Measurements from ENCODE around the gene WSB2. TPM values are rescaled to one million over a fixed set of nuclear protein-coding genes. Genes with fewer than 3 reads are reported as not detected.
A peak's percentile ranks its signal among the peaks of the same experiment; 100 is the strongest.

The WSB2 gene
- total RNA-seq, 1 donor from 2014 or later, result 68.6 TPM

DNA sequence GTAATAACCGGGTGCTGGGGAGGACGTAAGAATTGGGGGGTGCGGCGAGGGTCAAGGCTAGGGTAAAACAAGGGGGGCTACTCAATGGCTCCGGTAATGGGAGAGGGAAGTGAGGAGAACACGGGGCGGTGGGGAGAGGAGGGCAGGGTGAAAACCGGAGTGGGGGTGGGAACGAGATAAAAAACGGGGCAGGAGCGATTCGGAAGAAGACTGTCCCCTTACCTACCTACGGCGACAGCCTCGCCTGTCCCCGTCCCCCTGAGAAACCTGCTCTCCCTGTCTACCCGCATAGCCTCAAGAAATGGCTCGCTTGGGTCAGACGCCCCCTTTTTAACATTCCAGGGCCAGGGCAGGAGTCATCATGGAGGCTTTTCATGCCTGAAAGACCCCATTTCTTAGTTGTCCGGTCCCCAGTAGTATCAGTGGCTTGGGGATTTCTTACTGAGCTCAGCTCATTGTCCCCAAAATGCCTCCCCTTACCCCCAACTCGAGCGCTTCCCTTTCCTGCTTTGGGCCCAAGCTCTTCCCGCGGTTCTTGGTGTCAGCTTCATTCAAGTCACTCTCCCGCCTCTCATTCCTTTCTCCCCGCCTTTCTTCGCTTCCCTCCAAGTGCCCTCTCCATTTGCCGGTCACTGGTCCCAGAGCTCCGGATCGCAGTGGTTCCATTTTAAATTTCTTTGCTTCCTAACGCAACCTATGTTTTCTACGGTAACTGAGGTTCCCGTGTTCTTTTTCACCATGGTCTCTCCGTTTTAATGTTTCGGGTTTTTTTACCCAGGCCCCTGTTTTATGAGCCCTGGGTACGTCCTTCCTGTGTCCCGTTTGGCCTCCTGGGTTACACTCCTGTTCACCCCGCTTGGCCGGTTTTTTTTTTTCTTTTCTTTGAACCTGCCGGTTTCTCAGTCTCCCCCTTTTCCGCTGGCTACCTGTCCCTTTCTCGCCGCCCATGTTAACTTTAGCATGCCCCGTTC is 1.2 kb upstream of the WSB2 start:
- intact Hi-C loops (cut with DNase I), result loop anchor here (1.0 to 5.0 kb wide), 7 partner anchors 10 to 1115 kb away; partner anchors contain the start of genes HSPB8, PEBP1, RFC5 and TAOK3
- H3K9me3 ChIP-seq, result no peaks in the 10 kb centered on the region
- H3K27ac ChIP-seq, result peak overlapping the region; percentile 95 to 99
- peak overlapping the region; percentile 75 to 86 for H3K4me3 ChIP-seq
- H3K4me1 ChIP-seq, result peaks cover 0 to 8% of the 10 kb centered on the region in 2 donors
- TF ChIP-seq, protein P1, sequence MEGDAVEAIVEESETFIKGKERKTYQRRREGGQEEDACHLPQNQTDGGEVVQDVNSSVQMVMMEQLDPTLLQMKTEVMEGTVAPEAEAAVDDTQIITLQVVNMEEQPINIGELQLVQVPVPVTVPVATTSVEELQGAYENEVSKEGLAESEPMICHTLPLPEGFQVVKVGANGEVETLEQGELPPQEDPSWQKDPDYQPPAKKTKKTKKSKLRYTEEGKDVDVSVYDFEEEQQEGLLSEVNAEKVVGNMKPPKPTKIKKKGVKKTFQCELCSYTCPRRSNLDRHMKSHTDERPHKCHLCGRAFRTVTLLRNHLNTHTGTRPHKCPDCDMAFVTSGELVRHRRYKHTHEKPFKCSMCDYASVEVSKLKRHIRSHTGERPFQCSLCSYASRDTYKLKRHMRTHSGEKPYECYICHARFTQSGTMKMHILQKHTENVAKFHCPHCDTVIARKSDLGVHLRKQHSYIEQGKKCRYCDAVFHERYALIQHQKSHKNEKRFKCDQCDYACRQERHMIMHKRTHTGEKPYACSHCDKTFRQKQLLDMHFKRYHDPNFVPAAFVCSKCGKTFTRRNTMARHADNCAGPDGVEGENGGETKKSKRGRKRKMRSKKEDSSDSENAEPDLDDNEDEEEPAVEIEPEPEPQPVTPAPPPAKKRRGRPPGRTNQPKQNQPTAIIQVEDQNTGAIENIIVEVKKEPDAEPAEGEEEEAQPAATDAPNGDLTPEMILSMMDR (IDR thresholded peaks at IDR 0.05), result no peak
- H3K27me3 ChIP-seq, result no peaks in the 10 kb centered on the region
- DNase-seq (ENCODE audit: low spot score in 2 of 2), result peak in 1 of 2 donors; percentile 75
- no peaks in the 10 kb centered on the region for H3K36me3 ChIP-seq

DNA sequence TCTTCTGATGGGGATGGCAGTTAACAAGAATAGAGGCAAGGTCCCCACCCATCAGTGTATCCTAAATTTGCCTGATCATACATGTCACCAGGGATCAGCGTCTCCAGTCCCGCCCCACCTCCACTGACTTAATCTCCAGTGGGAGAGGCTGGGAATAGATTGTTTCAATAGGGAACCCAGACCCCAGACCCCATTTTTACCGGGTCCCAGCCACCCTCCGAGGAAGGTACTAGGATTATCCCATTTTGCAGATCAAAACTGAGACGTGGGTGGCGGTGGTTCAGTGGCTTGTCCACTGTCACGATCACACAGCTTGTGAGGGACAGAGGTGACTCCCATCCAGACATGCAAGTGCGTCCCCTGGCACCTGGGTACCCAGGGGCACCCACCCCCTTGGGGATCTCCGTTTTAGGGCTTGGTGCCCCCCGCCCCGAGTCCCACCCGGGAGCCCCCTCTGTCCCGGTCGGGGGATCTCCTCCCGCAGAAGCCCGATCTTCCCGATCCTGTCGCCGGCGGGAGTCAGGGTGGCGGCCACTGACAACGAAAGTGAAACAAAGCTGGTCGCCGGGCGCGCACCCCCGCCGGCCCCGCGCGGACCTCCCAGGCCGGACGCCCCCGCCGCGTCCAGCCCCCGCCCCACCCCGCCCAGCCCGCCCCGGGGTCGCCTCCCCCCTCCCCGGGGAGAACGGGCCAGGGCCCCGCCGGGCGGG is 523 bp downstream of the WSB2 start:
- no peaks in the 10 kb centered on the region for H3K27me3 ChIP-seq
- TF ChIP-seq, protein P1 (IDR thresholded peaks at IDR 0.05), result no peak
- H3K9me3 ChIP-seq, result no peaks in the 10 kb centered on the region
- peak in 1 of 2 donors; percentile 71 for DNase-seq (ENCODE audit: low spot score in 2 of 2)
- H3K27ac ChIP-seq, result peak overlapping the region; percentile 95 to 99
- intact Hi-C loops (cut with DNase I), result loop anchor here (2.0 to 5.0 kb wide), 3 partner anchors 44 to 1117 kb away; partner anchors contain the start of genes HSPB8 and RFC5
- H3K36me3 ChIP-seq, result no peaks in the 10 kb centered on the region
- H3K4me3 ChIP-seq, result peak overlapping the region; percentile 75 to 86
- peaks cover 0 to 8% of the 10 kb centered on the region in 2 donors for H3K4me1 ChIP-seq

DNA sequence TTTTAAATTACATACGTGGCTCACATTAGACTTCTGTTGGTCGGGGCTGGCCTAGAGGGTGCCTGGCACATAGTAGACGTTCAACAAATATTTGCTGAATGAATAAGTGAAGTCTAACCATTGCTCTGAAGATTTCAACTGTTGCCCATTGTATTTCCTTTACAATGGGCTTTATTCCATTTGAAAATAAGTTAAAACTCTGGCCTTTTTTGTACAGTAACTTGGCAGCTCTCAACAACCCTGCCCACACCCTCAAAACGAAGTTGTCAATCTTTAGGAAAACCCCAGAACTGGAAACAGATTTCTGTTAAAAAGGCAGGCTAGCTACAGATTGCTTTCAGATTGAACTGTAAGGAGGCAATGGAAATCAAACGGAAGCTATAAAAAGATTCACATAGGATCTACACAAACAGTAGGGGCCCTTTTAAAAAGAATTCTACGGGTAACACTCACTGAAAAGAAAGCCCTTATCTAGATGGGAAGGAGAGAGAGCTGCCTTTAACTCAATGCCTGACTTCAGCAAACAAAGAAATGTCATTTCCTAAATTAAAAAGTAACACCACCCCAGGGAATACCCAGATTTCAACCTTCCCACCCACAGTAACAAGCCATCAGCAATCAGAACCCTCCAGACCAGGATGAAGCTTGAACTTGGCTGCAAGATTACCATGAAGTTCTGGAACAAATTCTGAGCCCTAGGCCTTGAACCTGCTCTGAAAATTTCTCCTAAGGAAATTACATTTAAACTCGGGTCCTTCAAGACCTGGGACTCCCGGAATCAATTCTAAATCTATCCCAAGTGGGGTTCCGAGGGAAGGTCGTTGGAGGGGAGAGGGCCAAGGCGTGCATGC is 1.4 kb downstream of the WSB2 start:
- Histone ChIP-seq H3K27ac (peak overlapping the region; percentile 95 to 99), H3K4me3 (peak overlapping the region; percentile 75 to 86), H3K4me1 (peaks cover 0 to 10% of the 10 kb centered on the region in 2 donors), H3K36me3 (no peaks in the 10 kb centered on the region), H3K9me3 (no peaks in the 10 kb centered on the region), H3K27me3 (no peaks in the 10 kb centered on the region)
- TF ChIP-seq, protein P1 (IDR thresholded peaks at IDR 0.05), result no peak
- no peak for DNase-seq (ENCODE audit: low spot score in 2 of 2)
- intact Hi-C loops (cut with DNase I), result loop anchor here (2.0 to 5.0 kb wide), 3 partner anchors 43 to 1118 kb away; partner anchors contain the start of genes HSPB8 and RFC5

DNA sequence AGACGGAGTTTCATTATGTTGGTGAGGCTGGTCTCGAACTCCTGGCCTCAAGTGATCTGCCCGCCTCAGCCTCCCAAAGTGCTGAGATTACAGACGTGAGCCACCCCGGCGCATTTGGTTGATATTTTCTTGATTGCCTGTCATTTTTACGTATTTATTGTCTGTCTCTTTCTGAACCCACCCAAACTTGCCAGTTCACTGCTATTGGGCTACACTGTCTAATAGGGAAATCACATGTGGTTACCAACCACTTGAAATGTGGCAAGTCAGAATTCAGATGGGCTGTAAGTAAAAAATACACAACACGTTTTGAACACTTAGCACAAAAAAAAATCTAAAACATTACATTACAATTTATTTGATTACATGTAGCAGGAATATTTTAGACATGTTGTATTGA is 2.1 kb downstream of the WSB2 start:
- no peak for DNase-seq (ENCODE audit: low spot score in 2 of 2)
- peaks cover 0 to 16% of the 10 kb centered on the region in 2 donors for H3K4me1 ChIP-seq
- peak overlapping the region in 1 of 2 donors; percentile 86 for H3K4me3 ChIP-seq
- TF ChIP-seq, protein P1 (IDR thresholded peaks at IDR 0.05), result no peak
- H3K27me3 ChIP-seq, result no peaks in the 10 kb centered on the region
- no peaks in the 10 kb centered on the region for H3K9me3 ChIP-seq
- H3K27ac ChIP-seq, result peak overlapping the region; percentile 95 to 99
- intact Hi-C loops (cut with DNase I), result no loop called here
- no peaks in the 10 kb centered on the region for H3K36me3 ChIP-seq

DNA sequence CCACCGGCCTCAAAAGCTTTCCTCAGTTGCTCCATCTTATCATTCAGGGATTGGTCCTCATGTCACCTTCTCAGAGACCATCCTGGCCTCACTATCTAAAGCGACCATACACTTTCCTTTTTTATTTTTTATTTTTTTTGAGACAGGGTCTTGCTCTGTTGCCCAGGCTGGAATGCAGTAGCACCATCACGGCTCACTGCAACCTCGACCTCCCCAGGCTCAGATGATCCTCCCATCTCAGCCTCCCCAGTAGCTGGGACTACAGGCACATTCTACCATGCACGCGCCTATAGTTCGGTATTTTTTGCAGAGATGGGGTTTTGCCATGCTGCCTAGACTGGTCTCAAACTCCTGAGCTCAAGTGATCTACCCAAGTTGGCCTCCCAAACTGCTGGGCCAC is 2.8 kb downstream of the WSB2 start:
- Histone ChIP-seq H3K4me1 (peaks cover 4 to 20% of the 10 kb centered on the region in 2 donors), H3K27ac (no peak overlapping the region), H3K4me3 (no peak overlapping the region), H3K27me3 (no peaks in the 10 kb centered on the region), H3K36me3 (no peaks in the 10 kb centered on the region), H3K9me3 (no peaks in the 10 kb centered on the region)
- DNase-seq (ENCODE audit: low spot score in 2 of 2), result no peak
- intact Hi-C loops (cut with DNase I), result no loop called here
- TF ChIP-seq, protein P1 (IDR thresholded peaks at IDR 0.05), result no peak
